RWPE2 (cell line): ENCODE results near the gene ATN1.
A peak's percentile ranks its signal among the peaks of the same experiment; 100 is the strongest.

Experiments used
- ATAC-seq: fragments of 200-7000 bp; cut with Tn5 transposase; 3 replicates; pipeline ENCODE4 v1.9.1; 2021; ENCODE audit warnings: low read depth
- DNase-seq: peaks from one replicate; pipeline ENCODE4 v3.0.0-alpha.2; 2020; ENCODE audit warnings: low spot score
- H3K27ac ChIP-seq: fragments of 450-650 bp; 2 replicates; pipeline ENCODE4 v1.5.1; 2017; ENCODE audit warnings: mild to moderate bottlenecking; ENCODE audit not compliant: poor library complexity, severe bottlenecking
- H3K27me3 ChIP-seq: fragments of 250-450 bp; sonication (Bioruptor Pico); 2 replicates; pipeline ENCODE4 v1.5.1; 2021; ENCODE audit warnings: mild to moderate bottlenecking, moderate library complexity; ENCODE audit not compliant: insufficient read depth, poor library complexity, severe bottlenecking
- H3K36me3 ChIP-seq: fragments of 250-450 bp; sonication (Bioruptor Pico); 2 replicates; pipeline ENCODE4 v1.5.1; 2020; ENCODE audit warnings: low read depth, mild to moderate bottlenecking, moderate library complexity
- H3K4me1 ChIP-seq: fragments of 250-450 bp; sonication (Bioruptor Pico); 2 replicates; pipeline ENCODE4 v1.5.1; 2021; ENCODE audit warnings: mild to moderate bottlenecking, moderate library complexity; ENCODE audit not compliant: insufficient read depth, poor library complexity, severe bottlenecking
- H3K4me3 ChIP-seq: fragments of 250-450 bp; sonication (Bioruptor Pico); 2 replicates; pipeline ENCODE4 v1.5.1; 2021; ENCODE audit warnings: mild to moderate bottlenecking, moderate library complexity; ENCODE audit not compliant: severe bottlenecking
- H3K9me3 ChIP-seq: fragments of 250-450 bp; sonication (Bioruptor Pico); 2 replicates; pipeline ENCODE4 v1.5.1; 2021; ENCODE audit warnings: mild to moderate bottlenecking, moderate library complexity; ENCODE audit not compliant: severe bottlenecking
- TF ChIP-seq, protein P1 (sequence below): fragments of 450-650 bp; IDR thresholded peaks from one replicate; pipeline ENCODE4 v1.5.1; 2017; ENCODE audit warnings: mild to moderate bottlenecking, moderate library complexity; ENCODE audit not compliant: poor library complexity, severe bottlenecking

The ATN1 gene

DNA sequence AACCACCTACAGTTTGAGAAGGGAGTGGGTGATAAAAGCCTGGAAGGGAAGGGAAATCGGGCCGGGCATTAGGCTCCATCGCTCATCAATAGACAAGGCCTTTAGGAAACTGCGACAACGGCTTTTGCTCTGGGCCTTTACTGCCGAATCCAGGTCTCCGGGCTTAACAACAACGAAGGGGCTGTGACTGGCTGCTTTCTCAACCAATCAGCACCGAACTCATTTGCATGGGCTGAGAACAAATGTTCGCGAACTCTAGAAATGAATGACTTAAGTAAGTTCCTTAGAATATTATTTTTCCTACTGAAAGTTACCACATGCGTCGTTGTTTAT, 15.6 kb downstream of the ATN1 start:
- Histone ChIP-seq H3K4me1 (peaks cover 16% of the 10 kb centered on the region), H3K4me3 (peak overlapping the region; percentile 43), H3K9me3 (no peaks in the 10 kb centered on the region), H3K27ac (peak overlapping the region; percentile 96), H3K27me3 (no peaks in the 10 kb centered on the region), H3K36me3 (peaks cover 29% of the 10 kb centered on the region)
- DNase-seq = no peak
- ATAC-seq = peak; percentile 26
- TF ChIP-seq, protein P1, sequence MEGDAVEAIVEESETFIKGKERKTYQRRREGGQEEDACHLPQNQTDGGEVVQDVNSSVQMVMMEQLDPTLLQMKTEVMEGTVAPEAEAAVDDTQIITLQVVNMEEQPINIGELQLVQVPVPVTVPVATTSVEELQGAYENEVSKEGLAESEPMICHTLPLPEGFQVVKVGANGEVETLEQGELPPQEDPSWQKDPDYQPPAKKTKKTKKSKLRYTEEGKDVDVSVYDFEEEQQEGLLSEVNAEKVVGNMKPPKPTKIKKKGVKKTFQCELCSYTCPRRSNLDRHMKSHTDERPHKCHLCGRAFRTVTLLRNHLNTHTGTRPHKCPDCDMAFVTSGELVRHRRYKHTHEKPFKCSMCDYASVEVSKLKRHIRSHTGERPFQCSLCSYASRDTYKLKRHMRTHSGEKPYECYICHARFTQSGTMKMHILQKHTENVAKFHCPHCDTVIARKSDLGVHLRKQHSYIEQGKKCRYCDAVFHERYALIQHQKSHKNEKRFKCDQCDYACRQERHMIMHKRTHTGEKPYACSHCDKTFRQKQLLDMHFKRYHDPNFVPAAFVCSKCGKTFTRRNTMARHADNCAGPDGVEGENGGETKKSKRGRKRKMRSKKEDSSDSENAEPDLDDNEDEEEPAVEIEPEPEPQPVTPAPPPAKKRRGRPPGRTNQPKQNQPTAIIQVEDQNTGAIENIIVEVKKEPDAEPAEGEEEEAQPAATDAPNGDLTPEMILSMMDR = no peak

DNA sequence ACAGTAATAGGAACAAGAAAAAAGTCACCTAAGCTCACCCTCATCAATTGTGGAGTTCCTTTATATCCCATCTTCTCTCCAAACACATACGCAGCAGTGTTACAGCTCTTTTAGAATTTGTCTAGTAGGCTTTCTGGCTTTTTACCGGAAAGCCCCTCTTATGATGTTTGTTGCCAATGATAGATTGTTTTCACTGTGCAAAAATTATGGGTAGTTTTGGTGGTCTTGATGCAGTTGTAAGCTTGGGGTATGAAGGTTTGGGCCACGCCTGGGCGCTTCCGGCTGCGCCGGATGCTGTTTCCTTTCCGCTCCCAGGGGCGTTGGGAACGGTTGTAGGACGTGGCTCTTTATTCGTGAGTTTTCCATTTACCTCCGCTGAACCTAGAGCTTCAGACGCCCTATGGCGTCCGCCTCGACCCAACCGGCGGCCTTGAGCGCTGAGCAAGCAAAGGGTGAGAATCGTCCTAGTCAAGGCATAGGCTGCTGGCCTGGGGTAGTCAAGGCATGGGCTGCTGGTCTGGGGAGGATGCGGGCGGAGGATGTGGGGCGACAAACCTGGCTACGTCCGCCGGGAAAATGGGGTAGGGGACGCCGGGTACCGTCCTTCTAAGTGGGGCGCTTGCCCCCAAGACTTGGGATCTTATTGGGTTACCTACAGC, 16.1 kb downstream of the ATN1 start, which contains the start of the genes C12orf57 and RNU7-1:
Gene C12orf57 (plus strand): TSS at position 301 of the 659 bp plus-strand sequence. CDS start 100 bp downstream, at position 401.
Gene RNU7-1 (plus strand): TSS at position 95 of the 659 bp plus-strand sequence.
- DNase-seq (no peak), ATAC-seq (peak; percentile 45)
- Histone ChIP-seq H3K36me3 (peaks cover 26% of the 10 kb centered on the region), H3K27ac (peak within 1 kb of the TSS; percentile 96), H3K9me3 (no peaks in the 10 kb centered on the region), H3K4me3 (peak within 1 kb of the TSS; percentile 43), H3K27me3 (no peaks in the 10 kb centered on the region), H3K4me1 (peaks cover 16% of the 10 kb centered on the region)
- TF ChIP-seq, protein P1 = no peak

DNA sequence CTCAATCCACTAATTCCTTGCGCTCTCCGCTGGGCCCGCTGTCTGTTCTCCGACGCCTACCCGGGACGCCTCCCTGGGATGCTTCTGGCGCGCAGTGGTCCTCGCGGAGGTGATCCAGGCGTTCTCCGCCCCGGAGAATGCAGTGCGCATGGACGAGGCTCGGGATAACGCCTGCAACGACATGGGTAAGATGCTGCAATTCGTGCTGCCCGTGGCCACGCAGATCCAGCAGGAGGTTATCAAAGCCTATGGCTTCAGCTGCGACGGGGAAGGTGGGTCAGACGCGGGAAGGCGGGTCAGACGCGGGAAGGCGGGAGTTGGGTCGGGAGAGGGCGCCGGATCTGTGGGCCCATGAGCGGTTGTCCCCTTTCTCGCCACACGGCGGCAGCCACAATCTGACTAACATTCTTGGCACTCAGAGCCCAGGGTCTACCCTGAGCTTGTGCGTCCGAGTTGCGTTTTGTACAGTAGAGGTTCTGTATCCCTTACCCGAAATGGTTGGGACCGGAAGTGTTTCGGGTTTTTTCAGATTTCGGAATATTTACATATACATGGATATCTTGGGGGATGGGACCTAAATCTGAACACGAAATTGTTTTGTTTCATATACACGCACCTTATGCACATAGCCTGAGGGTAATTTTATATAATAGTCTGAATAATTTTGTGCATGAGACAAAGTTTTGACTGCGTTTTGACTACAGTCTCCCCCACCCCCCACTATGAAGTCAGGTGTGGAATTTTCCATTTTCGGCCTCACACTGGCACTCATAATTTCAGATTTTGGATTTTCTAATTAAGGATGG, 16.8 kb downstream of the ATN1 start:
- DNase-seq (peak; percentile 92), ATAC-seq (peak; percentile 39)
- Histone ChIP-seq H3K9me3 (no peaks in the 10 kb centered on the region), H3K4me3 (peak overlapping the region; percentile 43), H3K27me3 (no peaks in the 10 kb centered on the region), H3K27ac (peak overlapping the region; percentile 96), H3K4me1 (peaks cover 16% of the 10 kb centered on the region), H3K36me3 (peaks cover 19% of the 10 kb centered on the region)
- TF ChIP-seq, protein P1 = peak; percentile 95

DNA sequence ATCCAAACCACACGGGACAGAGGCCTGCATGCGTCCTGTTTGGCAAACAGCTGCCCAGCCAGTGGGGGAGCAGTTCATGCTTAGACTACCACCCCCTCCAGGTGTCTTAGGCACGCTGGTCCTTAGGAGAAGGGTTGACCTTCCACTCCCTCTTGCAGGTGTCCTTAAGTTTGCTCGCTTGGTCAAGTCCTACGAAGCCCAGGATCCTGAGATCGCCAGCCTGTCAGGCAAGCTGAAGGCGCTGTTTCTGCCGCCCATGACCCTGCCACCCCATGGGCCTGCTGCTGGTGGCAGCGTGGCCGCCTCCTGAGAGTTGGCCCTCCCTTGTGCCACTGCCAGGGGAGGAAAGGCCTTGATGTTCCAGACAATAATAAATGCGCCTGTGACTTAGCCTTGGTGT, 17.9 kb downstream of the ATN1 start:
- TF ChIP-seq, protein P1 = no peak
- Histone ChIP-seq H3K9me3 (no peaks in the 10 kb centered on the region), H3K36me3 (peaks cover 11% of the 10 kb centered on the region), H3K4me3 (peak overlapping the region; percentile 42), H3K4me1 (peaks cover 16% of the 10 kb centered on the region), H3K27ac (peak overlapping the region; percentile 96), H3K27me3 (no peaks in the 10 kb centered on the region)
- DNase-seq = no peak
- ATAC-seq = no peak
